Nephron progenitor cell (in vitro differentiated cells): ENCODE results near the gene RAB11FIP4.

Experiments used
- DNase-seq: peaks from one replicate; pipeline ENCODE4 v3.0.0; 2021
- H3K27ac Mint-ChIP-seq: 2 replicates; pipeline ENCODE4 v1.8.0; 2021; ENCODE audit warnings: mild to moderate bottlenecking, moderate library complexity, mixed read lengths
- H3K27me3 Mint-ChIP-seq: 2 replicates; pipeline ENCODE4 v1.8.0; 2021; ENCODE audit warnings: mild to moderate bottlenecking, low read depth, mixed read lengths; ENCODE audit not compliant: poor library complexity
- H3K36me3 Mint-ChIP-seq: 2 replicates; pipeline ENCODE4 v1.8.0; 2021; ENCODE audit warnings: low read depth, mixed read lengths
- H3K4me1 Mint-ChIP-seq: 2 replicates; pipeline ENCODE4 v1.8.0; 2021; ENCODE audit warnings: mixed read lengths
- H3K4me3 Mint-ChIP-seq: 2 replicates; pipeline ENCODE4 v1.8.0; 2021; ENCODE audit warnings: mild to moderate bottlenecking, moderate library complexity, mixed read lengths
- H3K9me3 Mint-ChIP-seq: 2 replicates; pipeline ENCODE4 v1.8.0; 2021; ENCODE audit warnings: mild to moderate bottlenecking, moderate library complexity, mixed read lengths
- TF ChIP-seq, protein P1 (sequence below): fragments of 200-600 bp; sonication (generic); IDR thresholded peaks from 2 replicates; pipeline ENCODE4 v1.5.0; 2021; ENCODE audit warnings: antibody characterized with exemption

Gene RAB11FIP4

DNA sequence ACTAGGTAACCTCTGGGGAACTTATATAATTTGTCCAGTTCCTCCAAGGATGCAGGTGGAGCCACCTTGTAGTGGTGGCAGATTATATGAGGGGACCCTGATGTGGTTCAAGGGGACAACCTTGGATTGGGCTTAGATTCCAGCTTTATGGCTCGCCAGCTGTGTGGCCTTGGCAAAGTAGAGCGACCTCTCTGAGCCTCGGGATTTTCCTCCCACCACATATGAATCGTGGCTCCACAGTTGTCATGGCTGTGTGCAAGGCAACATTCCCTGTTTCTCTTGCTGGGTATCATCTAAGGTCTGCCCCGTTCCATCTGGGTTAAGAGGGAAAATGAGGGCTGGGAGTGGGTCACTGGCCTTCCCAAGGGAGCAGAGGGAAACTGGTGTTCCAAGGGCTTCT, 104.6 kb downstream of the RAB11FIP4 start:
- no peak overlapping the region for H3K4me3 Mint-ChIP-seq
- no peak for DNase-seq
- peaks cover 26% of the 10 kb centered on the region for H3K27me3 Mint-ChIP-seq
- H3K36me3 Mint-ChIP-seq, result no peaks in the 10 kb centered on the region
- TF ChIP-seq, protein P1, sequence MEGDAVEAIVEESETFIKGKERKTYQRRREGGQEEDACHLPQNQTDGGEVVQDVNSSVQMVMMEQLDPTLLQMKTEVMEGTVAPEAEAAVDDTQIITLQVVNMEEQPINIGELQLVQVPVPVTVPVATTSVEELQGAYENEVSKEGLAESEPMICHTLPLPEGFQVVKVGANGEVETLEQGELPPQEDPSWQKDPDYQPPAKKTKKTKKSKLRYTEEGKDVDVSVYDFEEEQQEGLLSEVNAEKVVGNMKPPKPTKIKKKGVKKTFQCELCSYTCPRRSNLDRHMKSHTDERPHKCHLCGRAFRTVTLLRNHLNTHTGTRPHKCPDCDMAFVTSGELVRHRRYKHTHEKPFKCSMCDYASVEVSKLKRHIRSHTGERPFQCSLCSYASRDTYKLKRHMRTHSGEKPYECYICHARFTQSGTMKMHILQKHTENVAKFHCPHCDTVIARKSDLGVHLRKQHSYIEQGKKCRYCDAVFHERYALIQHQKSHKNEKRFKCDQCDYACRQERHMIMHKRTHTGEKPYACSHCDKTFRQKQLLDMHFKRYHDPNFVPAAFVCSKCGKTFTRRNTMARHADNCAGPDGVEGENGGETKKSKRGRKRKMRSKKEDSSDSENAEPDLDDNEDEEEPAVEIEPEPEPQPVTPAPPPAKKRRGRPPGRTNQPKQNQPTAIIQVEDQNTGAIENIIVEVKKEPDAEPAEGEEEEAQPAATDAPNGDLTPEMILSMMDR, result no peak
- H3K27ac Mint-ChIP-seq, result no peak overlapping the region
- H3K4me1 Mint-ChIP-seq, result peaks cover 72% of the 10 kb centered on the region
- H3K9me3 Mint-ChIP-seq, result no peaks in the 10 kb centered on the region

DNA sequence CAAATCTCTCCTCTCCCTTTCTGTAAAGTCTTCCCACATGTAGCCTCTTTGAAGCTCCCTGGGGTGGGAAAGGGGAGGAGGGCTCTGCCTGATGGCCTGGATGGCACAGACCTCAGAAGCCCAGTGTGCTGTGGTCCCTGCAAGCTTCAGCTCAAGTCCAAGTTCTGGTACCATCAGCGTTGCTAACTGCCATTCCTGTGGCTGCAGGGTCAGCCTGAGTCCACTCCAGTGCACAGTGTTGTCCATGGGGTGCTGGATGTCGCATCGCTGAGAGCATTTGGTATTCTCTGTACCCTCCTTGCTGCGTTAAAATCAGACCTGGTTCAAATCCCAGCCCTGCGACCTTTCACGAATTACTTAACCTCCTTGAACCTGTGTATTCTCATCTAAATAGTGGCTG, 105.1 kb downstream of the RAB11FIP4 start:
- no peak overlapping the region for H3K4me3 Mint-ChIP-seq
- no peak overlapping the region for H3K27ac Mint-ChIP-seq
- H3K27me3 Mint-ChIP-seq, result peaks cover 21% of the 10 kb centered on the region
- peaks cover 67% of the 10 kb centered on the region for H3K4me1 Mint-ChIP-seq
- TF ChIP-seq, protein P1, result no peak
- H3K9me3 Mint-ChIP-seq, result no peaks in the 10 kb centered on the region
- no peaks in the 10 kb centered on the region for H3K36me3 Mint-ChIP-seq
- DNase-seq, result no peak

DNA sequence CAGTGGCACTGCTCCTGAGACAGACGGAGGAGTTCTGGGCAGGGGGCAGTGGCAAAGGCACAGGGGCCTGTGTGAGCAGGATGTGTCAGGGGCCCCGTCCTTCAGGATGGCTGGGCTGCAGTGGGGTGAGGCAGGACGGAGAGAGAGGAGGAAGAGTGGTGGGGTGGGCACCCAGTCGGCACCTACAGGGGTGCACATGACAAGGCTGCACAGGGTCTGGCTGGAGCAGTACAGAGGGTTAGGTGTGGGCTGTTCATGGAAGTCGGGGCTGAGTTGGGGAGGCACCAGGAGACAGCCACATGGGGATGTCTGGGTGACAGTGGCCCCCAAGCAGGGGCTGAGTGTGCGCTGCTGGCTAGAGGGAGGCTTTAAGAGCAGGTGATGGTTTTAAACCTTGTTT, 106.0 kb downstream of the RAB11FIP4 start:
- DNase-seq, result no peak
- H3K36me3 Mint-ChIP-seq, result no peaks in the 10 kb centered on the region
- TF ChIP-seq, protein P1, result no peak
- H3K27me3 Mint-ChIP-seq, result peaks cover 17% of the 10 kb centered on the region
- no peaks in the 10 kb centered on the region for H3K9me3 Mint-ChIP-seq
- no peak overlapping the region for H3K27ac Mint-ChIP-seq
- peaks cover 60% of the 10 kb centered on the region for H3K4me1 Mint-ChIP-seq
- H3K4me3 Mint-ChIP-seq, result no peak overlapping the region

DNA sequence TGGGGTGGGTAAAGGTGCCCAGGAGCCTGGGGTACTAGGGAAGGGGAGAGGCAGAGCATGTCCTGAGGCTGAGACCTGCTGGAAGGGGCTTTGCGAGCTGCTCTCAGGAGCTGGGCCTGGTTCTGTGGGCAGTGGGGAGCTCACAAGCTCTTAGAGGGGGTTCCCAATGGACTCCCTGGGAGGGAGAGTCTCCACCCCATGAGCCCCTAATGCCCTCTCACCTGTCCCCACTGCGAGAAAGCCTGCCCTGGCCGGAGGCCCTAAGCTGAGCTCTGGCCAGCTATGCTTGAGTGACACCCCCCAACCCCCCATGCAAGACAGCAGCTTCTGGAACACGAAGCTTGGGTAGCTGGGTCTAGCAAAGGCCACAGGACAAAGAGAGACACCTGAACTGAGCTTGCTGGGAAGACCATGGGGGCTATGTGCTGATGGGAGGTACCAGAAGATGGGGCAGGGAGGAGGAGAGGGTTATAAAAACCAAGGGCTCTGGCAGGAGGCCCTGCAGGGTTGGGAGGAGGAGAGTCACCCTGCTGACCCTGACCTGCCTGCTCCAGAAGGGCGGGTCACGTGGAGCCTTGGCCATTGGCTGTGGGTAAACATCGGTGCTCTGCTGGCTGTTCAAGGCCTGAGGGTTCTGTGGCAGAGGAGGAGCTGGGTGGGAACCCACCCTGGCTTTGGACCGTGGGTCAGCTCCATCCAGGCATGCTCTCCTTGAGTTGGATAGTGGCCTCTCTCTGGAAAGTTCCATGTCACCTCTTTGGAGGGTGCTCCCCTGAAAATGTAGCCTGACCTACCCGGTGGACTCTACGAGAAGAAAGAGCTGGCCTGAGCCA, 106.7 kb downstream of the RAB11FIP4 start:
- Mint-ChIP-seq H3K36me3 (no peaks in the 10 kb centered on the region), H3K4me1 (peaks cover 57% of the 10 kb centered on the region), H3K9me3 (no peaks in the 10 kb centered on the region), H3K27me3 (peaks cover 12% of the 10 kb centered on the region), H3K4me3 (no peak overlapping the region), H3K27ac (no peak overlapping the region)
- TF ChIP-seq, protein P1, result no peak
- no peak for DNase-seq

DNA sequence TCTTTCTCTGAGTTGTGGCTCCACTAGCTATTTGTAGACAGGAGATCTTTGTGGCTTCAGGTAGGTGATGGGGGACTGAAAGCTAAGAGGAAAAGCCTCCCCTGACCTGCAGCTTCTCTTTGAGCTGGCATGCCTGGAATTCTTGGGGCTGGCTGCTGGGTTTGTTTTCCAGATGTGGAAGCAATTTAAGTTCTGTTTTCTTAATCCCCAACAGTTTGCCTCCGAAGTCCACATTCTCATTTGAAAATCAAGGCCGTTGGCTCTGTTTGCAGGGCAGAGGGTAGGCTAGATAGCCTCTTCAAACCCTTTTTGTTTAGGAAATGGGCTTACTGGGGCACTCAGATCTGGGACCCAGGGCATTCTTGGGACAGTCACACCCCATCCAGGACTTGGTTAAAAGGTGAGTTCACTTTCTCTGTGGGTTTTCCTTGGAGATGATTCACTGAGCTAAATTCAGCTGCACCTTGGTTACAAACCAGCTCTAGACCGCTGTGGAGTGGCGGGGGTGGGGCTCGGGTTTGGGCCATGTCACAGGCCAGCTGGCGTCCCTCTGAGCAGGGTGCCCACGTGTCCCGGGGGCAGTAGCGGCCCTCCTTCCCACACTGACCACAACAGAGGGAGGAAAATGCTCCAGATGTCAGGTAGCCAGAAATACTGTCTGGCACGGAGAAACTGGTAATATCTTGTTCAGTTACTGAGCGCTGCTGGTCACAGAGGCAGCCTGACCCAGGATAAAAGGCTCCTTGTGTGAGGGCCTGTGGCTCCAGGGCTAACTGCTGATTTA, 108.5 kb downstream of the RAB11FIP4 start:
- Mint-ChIP-seq H3K27me3 (peaks cover 3% of the 10 kb centered on the region), H3K36me3 (no peaks in the 10 kb centered on the region), H3K27ac (peak overlapping the region; percentile 43), H3K4me1 (peaks cover 47% of the 10 kb centered on the region), H3K9me3 (no peaks in the 10 kb centered on the region), H3K4me3 (no peak overlapping the region)
- TF ChIP-seq, protein P1, result no peak
- peak; percentile 37 for DNase-seq
